GM21717 (cell line): ENCODE data around the gene HBP1.
"Not testable (repeated sequence)": the region's sequence is repeated elsewhere in the genome, so short reads cannot be mapped to it uniquely, and the experiment has no call there.

Source experiments
- ATAC-seq: cut with Tn5 transposase; IDR thresholded peaks from one replicate; pipeline ENCODE4 v1.9.1; 2021; ENCODE audit warnings: mild to moderate bottlenecking, moderate library complexity; ENCODE audit not compliant: unreplicated experiment

The HBP1 gene

GRCh38 chr7:107152011-107152410 lies 16.8 kb upstream of the HBP1 start:
- ATAC-seq, result no peak

DNA sequence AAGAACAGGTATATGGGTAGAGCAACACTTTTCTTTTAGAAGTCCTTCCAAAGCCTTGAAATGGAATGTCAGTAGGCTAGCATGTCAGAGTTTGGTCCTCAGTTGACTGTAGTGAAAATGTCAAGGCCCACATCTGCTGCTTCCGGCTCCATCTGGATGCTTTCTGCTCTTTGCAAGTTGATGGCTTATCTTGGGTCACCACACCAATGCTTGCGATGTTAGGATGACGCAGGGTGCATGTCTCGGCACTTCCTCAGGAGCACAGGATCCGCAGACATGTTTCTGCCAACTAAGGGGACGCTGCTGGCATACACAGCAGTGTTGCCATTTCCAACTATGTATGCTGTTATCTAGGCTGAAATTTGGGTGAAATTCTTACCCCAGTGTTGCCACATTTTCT lies 14.0 kb upstream of the HBP1 start:
- ATAC-seq, result no peak

DNA sequence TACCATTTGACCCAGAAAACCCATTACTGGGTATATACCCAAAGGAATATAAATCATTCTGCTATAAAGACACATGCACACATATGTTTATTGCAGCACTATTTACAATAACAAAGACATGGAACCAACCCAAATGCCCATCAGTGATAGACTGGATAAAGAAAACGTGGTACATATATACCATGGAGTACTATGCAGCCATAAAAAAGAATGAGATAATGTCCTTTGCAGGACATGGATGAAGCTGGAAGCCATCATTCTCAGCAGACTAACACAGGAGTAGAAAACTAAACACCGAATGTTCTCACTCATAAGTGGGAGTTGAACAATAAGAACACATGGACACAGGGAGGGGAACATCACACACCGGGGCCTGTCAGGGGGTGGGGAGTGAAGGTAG lies 13.1 kb upstream of the HBP1 start:
- ATAC-seq, result not testable (repeated sequence)

GRCh38 chr7:107157091-107157490 lies 11.7 kb upstream of the HBP1 start:
- no peak for ATAC-seq

DNA sequence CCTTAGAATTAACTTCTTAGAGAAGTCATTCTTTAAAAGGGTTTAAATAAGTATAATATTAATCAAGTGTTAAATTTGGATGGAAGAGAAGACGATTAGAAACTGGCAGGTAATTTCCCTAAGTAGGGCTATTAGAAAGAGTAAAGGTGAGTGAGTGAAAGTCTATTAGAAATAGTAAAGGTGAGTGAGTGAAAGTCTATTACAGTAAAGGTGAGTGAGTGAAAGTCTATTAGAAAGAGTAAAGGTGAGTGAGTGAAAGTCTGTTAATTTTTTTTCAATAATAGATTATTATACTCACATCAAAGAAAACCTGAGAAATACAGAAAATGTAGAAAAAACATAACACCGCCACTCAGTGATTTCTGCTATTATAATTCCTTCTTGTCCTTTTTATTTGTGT lies 10.8 kb upstream of the HBP1 start:
- no peak for ATAC-seq

DNA sequence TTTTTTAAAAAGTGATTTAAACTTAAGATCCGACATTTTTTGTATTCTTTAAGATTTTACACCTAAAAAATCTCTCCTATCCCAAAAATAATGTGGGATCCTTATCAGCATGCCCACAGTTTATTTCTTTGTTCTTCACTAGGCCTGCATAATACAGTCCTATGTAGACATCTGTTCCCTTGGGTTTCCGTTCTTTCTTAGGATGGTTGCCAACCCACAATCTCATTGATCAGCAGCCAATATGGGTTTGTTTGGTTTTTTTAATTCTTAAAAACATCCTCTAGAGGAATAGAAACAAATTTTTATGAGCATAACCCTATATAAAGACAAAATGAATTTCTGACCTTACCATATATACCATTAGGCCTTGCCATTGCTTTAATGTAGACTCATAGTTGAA lies 8.4 kb upstream of the HBP1 start:
- ATAC-seq, result no peak

DNA sequence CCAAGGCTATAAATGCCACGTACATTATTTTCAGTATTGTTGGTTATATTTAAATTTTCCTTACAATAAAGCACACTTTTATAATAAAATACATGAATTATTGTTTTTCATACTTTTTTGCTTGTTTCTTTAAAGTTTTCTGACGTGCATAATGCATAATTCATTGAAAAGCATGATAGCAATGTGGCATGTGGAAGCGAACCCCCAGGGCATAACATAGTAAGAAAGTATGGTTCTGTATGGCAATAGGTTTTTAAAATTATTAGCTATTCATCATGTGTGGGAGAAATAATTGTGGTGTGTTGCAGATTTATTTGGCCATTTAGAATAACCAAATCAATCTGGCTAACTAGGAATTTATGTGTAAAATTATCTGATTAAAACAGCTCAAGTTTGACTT lies 7.4 kb upstream of the HBP1 start:
- no peak for ATAC-seq

DNA sequence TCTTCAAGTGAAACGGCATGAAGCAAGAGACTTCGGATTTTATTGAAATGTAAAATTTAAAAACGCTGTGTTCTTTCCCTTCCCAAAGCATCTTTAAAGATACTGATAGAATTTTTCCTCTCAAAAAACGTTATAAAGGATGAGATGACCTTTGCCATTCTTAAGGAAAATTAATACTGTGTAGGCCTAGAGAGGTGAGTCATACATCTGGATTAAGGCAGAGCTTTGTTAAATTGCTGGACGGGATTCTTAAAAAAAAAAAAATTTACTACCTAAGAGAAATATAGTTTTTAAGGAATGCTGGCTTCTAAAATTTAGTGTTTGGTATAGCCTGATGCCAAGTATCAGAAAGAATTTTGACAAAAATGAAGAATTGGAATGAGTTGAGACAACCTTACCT lies 6.3 kb upstream of the HBP1 start:
- ATAC-seq, result no peak

DNA sequence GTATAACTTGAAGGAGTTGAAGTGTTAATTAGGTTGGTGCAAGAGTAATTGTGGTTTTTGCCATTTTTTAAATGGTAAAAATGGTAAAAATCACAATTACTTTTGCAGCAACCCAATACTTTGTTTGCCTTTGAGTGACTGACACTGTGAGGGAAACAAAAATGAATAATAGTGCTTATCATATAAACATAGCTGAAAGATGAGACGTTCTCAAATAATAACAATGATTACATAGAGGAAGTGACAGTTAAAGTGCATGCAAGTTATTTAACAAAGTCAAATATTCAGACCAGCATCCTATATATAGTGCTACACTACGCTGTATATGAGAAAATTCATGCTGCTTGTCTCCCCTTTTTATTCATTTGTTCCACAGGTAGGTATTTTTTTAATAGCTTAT lies 4.7 kb upstream of the HBP1 start:
- no peak for ATAC-seq

GRCh38 chr7:107165341-107165740 lies 3.5 kb upstream of the HBP1 start:
- ATAC-seq, result no peak

DNA sequence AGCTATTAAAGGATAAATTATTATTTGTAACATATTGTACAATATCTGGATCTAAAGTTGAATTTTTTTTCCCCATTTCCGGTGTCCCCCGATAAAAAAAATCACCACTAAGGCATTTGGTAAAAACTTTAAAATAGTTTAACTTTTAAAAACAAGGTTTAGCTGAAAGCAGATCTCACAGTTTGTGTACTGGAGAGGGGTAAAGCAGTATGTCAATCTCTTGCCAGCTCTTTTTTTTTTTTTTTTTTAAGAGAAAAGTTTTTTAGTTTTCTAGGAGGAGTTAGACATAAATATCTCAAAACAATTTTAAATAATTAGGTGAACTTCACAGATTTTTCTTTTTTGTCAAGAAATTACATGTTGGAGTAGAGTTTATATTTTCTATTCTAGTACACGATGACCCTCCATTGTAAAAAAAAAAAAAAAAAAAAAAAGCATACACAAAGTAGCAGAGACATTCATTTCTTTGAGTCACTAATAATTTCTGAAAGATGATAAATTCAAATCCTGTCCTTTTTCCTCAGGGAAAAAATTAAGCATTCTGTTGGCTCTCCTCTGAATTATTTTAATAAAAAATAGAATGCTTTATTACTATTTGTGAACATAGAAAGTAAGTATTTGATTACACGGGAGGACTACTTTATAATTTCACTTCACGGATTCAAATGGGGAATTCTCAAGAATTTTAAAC lies 1.9 kb upstream of the HBP1 start:
- no peak for ATAC-seq

DNA sequence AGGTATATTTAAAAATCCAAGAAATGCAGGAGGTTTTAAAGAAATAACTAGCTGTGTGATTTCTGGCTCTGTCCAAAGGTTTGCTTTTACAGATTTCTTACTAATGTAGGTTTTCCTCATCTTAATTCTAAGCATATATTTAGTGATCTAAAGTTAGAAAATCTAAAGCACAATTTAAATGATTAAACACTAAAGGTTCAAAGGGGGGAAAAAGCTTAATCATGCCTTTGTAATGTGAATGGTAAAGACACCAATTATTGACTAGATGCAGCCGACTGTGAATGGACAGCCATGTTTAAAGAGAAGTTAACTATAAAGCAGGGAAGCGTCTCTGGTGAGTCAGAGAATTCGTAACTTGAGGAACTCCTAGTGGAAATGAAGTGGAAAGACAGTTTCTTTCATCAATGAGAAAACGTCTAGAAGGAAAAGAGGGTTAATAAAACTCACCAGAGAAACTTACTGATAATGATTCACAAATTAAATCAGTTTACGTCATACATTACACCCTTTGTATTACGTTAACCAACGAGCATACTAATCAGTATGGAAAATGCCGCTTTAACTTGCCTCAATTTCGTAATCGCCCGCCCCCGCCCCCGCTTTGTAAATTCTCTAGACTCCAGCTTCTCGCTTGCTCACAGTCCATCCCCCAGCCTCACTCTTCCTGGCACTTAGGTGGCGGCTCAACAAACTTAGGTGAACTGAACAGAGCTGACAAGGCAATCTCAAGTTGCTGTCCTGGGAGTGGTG lies 1.1 kb upstream of the HBP1 start:
- ATAC-seq, result no peak

GRCh38 chr7:107169120-107170050 lies 582 bp downstream of the HBP1 start:
- peak; percentile 23 for ATAC-seq

DNA sequence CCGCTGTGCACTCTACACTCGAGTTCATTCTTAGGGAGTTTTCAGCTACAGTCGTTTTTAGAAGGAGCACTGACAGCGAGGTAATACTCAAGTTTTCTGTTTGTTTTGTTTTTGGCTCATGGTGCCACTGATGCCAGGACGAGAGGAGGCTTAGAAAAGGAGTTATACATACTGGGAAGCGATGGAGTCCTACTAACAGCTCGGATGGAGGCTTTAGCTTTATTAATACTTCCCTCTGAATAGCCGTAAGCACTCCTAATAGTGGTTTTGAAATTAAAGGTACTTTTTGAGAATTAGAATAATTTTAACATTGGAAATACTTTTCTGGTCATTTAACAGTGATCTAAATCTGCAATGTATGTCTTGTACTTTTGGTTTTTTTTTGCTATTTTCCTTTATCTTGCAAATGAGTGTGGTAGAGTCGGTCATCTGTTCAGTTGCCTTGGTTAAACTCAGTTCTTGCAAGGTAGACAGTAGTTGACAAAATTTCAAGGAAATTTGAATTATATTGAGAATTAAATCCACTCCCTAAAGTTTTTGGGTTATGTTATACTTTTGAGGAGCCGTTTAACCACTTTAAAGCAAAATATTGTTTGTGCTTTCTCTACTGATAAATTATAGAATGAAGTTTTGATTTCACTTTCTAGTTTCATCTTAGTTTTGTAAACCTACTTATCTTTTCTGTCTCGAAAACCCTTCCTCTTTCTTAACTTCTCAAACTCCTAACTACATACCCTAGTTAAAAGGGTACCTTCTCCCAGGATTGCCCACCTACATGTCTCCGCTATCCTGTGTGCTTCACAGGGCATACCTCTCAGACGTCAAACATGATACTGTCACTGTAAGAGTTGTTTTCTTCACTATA lies 1.5 kb downstream of the HBP1 start:
- ATAC-seq, result no peak

DNA sequence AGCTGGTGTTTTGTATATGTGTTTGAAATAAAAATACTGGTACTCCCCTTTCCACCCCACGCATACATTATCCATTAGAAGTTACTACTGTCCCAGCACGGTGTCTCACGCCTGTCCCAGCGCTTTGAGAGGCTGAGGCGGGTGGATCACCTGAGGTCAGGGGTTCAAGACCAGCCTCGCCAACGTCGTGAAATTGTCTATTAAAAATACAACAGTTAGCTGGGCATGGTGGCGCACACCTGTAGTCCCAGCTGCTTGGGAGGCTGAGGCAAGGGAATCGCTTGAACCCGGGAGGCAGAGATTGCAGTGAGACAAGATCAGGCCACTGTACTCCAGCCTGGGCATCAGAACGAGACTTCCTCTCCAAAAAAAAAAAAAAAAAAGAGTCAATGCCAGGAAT lies 2.7 kb downstream of the HBP1 start:
- no peak for ATAC-seq

GRCh38 chr7:107172276-107173032 lies 3.7 kb downstream of the HBP1 start:
- no peak for ATAC-seq

- ATAC-seq, result no peak
Observed at GRCh38 chr7:107173191-107173590, 4.4 kb downstream of the HBP1 start.

- ATAC-seq, result peak; percentile 50
Observed at GRCh38 chr7:107173691-107174406, 5.0 kb downstream of the HBP1 start.
